ENCODE measurements around the gene FAM219A.
"Not testable (repeated sequence)": the region's sequence is repeated elsewhere in the genome, so short reads cannot be mapped to it uniquely, and the experiment has no call there.

Gene FAM219A

DNA sequence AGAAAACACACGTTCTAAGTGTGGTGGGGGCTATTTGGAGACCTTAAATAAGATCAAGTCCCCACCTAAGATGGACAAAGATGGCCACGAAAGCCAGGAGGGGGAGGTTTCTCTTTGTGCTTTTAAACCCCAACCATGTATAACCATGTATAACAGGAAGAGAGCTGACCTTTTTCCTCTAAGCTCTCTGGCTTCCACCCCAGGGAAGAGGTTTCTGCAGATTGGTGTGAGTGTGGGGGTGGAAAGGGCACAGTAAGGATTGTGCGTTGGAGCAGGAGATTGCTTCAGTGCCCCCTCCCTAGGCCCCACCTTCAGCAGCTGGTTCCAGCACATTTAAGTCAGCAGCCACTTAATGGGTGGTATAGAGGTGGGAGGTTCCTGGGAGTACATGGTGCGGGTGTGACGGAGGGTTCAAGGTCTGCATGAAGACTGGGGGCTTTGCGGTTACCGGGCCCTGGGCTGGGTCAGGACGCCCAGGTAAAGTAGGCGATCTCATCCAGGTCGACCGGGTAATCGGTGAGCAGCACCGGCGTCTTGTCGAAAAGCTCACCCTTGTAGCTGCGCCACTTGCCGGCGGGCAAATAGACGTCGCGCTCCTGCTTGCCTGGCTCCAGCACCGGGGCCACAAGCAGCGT, 87.9 kb downstream of the FAM219A start:
- no peak for TF ChIP-seq PPARA (CRISPR knock-in tag; IDR thresholded peaks at IDR 0.05; ENCODE audit: borderline replicate concordance)
- no peak for ATAC-seq

DNA sequence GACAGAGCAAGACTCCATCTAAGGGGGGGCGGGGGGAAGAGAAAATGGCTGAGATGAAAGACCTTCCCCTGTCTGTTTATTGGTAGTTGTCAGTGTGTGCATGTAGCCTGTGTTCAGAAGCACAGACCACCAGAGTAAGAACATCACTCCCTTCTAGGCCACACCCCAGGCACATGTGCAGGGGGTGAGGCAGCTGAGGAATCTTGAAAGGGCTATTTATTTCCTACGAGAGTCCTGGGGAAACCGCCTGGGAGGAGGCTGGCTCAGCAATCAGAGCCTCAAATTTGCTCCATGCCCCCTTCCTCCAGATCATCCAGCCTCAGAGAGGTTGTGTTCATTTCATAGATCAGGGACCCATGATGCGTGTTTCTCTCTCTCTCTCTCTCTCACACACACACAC, 88.7 kb downstream of the FAM219A start:
- ATAC-seq: no peak

DNA sequence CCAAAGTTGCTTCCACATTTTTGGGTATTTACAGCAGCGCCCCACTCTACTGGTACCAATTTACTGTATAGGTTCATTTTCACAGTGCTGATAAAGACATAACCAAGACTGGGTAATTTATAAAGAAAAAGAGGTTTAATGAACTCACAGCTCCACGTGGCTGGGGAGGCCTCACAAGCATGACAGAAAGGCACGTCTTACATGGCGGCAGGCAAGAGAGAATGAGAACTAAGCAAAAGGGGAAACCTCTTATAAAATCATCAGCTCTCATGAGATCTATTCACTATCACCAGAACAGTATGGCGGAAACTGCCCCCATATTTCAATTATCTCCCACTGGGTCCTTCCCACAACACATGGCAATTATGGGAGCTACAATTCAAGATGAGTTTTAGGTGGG, 89.6 kb downstream of the FAM219A start:
- ATAC-seq: not testable (repeated sequence)

More for the DNA sequence above, 88.7 kb downstream of the FAM219A start:
- TF ChIP-seq ZC3H10 (CRISPR knock-in tag; IDR thresholded peaks at IDR 0.05) (no peak), PPARA (CRISPR knock-in tag; IDR thresholded peaks at IDR 0.05; ENCODE audit: borderline replicate concordance) (no peak), ISL1 (CRISPR knock-in tag; IDR thresholded peaks at IDR 0.05) (no peak), OSR1 (CRISPR knock-in tag; IDR thresholded peaks at IDR 0.05) (no peak), ZNF8 (CRISPR knock-in tag; IDR thresholded peaks at IDR 0.05) (no peak), ZNF565 (CRISPR knock-in tag; conservative IDR thresholded peaks at IDR 0.05; ENCODE audit: low read depth) (no peak), GLIS3 (CRISPR knock-in tag; IDR thresholded peaks at IDR 0.05) (no peak), ZNF70 (CRISPR knock-in tag; IDR thresholded peaks at IDR 0.05) (no peak), BACH2 (CRISPR knock-in tag; IDR thresholded peaks at IDR 0.05; ENCODE audit: borderline replicate concordance) (no peak)
- TF ChIP-seq, protein P1, sequence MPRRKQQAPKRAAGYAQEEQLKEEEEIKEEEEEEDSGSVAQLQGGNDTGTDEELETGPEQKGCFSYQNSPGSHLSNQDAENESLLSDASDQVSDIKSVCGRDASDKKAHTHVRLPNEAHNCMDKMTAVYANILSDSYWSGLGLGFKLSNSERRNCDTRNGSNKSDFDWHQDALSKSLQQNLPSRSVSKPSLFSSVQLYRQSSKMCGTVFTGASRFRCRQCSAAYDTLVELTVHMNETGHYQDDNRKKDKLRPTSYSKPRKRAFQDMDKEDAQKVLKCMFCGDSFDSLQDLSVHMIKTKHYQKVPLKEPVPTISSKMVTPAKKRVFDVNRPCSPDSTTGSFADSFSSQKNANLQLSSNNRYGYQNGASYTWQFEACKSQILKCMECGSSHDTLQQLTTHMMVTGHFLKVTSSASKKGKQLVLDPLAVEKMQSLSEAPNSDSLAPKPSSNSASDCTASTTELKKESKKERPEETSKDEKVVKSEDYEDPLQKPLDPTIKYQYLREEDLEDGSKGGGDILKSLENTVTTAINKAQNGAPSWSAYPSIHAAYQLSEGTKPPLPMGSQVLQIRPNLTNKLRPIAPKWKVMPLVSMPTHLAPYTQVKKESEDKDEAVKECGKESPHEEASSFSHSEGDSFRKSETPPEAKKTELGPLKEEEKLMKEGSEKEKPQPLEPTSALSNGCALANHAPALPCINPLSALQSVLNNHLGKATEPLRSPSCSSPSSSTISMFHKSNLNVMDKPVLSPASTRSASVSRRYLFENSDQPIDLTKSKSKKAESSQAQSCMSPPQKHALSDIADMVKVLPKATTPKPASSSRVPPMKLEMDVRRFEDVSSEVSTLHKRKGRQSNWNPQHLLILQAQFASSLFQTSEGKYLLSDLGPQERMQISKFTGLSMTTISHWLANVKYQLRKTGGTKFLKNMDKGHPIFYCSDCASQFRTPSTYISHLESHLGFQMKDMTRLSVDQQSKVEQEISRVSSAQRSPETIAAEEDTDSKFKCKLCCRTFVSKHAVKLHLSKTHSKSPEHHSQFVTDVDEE (CRISPR knock-in tag; IDR thresholded peaks at IDR 0.05): no peak

DNA sequence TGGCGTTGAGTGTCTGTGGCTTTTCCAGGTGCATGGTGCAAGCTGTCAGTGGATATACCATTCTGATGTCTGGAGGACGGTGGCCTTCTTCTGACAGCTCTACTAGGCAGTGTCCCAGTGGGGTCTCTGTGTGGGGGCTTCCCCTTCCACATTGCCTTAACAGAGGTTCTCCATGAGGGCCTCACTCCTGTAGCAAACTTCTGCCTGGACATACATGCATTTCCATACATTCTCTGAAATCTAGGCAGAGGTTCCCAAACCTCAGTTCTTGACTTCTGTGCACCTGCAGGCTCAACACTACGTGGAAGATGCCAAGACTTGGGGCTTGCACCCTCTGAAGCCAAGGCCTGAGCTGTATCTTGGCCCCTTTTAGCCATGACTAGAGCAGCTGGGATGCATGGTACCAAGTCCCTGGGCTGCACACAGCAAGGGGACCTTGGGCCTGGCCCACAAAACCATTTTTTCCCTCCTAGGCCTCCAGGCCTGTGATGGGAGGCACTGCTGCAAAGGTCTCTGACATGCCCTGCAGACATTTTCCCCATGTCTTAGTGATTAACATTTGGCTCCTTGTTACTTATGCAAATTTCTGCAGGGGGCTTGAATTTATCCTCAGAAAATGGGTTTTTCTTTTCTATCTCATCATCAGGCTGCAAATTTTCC, 90.5 kb downstream of the FAM219A start:
- ATAC-seq: not testable (repeated sequence)

DNA sequence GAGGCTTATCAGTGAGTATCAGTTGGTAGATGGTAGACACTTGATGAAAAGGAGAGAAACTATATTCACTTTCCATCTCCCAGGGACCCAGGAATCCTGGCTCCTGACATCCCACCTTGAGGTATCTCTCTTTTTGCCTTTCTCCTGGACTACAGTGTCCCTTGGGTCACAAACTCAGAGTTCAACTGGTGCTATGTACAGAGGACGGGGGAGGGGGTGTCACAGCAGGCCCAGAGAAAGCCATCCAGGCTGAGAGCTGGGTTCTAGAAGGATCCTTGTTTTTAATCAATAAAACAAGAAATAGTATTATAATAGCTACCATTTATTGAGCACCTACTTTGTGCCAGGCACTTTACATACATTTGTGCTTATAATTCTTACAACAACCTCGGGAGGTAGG, 92.0 kb downstream of the FAM219A start:
- TF ChIP-seq TCF4 (CRISPR knock-in tag; IDR thresholded peaks at IDR 0.05; ENCODE audit: borderline replicate concordance) (no peak), ZNF70 (CRISPR knock-in tag; IDR thresholded peaks at IDR 0.05) (no peak), ISL1 (CRISPR knock-in tag; IDR thresholded peaks at IDR 0.05) (no peak), TOX (CRISPR knock-in tag; IDR thresholded peaks at IDR 0.05; ENCODE audit: borderline replicate concordance) (no peak), ARNTL (CRISPR knock-in tag; IDR thresholded peaks at IDR 0.05; ENCODE audit: borderline replicate concordance, low read depth) (no peak), ESRRG (CRISPR knock-in tag; IDR thresholded peaks at IDR 0.05) (no peak), PPARA (CRISPR knock-in tag; IDR thresholded peaks at IDR 0.05; ENCODE audit: borderline replicate concordance) (no peak), CSDC2 (CRISPR knock-in tag; IDR thresholded peaks at IDR 0.05) (no peak), SNAI2 (CRISPR knock-in tag; IDR thresholded peaks at IDR 0.05) (no peak), RARB (CRISPR knock-in tag; IDR thresholded peaks at IDR 0.05) (no peak), OSR1 (CRISPR knock-in tag; IDR thresholded peaks at IDR 0.05) (no peak), ZFP3 (CRISPR knock-in tag; IDR thresholded peaks at IDR 0.05) (no peak)
- TF ChIP-seq, protein P2, sequence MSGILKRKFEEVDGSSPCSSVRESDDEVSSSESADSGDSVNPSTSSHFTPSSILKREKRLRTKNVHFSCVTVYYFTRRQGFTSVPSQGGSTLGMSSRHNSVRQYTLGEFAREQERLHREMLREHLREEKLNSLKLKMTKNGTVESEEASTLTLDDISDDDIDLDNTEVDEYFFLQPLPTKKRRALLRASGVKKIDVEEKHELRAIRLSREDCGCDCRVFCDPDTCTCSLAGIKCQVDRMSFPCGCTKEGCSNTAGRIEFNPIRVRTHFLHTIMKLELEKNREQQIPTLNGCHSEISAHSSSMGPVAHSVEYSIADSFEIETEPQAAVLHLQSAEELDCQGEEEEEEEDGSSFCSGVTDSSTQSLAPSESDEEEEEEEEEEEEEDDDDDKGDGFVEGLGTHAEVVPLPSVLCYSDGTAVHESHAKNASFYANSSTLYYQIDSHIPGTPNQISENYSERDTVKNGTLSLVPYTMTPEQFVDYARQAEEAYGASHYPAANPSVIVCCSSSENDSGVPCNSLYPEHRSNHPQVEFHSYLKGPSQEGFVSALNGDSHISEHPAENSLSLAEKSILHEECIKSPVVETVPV (CRISPR knock-in tag; IDR thresholded peaks at IDR 0.05): no peak
- TF ChIP-seq, protein P1 (CRISPR knock-in tag; IDR thresholded peaks at IDR 0.05): no peak
- TF ChIP-seq, protein P3, sequence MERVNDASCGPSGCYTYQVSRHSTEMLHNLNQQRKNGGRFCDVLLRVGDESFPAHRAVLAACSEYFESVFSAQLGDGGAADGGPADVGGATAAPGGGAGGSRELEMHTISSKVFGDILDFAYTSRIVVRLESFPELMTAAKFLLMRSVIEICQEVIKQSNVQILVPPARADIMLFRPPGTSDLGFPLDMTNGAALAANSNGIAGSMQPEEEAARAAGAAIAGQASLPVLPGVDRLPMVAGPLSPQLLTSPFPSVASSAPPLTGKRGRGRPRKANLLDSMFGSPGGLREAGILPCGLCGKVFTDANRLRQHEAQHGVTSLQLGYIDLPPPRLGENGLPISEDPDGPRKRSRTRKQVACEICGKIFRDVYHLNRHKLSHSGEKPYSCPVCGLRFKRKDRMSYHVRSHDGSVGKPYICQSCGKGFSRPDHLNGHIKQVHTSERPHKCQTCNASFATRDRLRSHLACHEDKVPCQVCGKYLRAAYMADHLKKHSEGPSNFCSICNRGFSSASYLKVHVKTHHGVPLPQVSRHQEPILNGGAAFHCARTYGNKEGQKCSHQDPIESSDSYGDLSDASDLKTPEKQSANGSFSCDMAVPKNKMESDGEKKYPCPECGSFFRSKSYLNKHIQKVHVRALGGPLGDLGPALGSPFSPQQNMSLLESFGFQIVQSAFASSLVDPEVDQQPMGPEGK (CRISPR knock-in tag; IDR thresholded peaks at IDR 0.05; ENCODE audit: borderline replicate concordance): no peak
- ATAC-seq: no peak

Measured in SK-N-SH treated with all-trans-retinoic acid at 6 μM for 48 hours (cell line).